ENCODE data around the gene RTN4R. TPM values are rescaled to one million over a fixed set of nuclear protein-coding genes. Genes with fewer than 3 reads are reported as not detected.

Gene RTN4R
- total and polyA plus RNA-seq, 7 donors: 0.36 to 4.3 (median 0.83) TPM; not detected in 2

- whole genome bisulfite sequencing, 2 donors: 71 to 77% methylated on average over 24 of the region's 24 CpGs
These were observed 38.0 kb downstream of the RTN4R start for GRCh38 chr22:20229916-20230775.

GRCh38 chr22:20228939-20229272, 39.2 kb downstream of the RTN4R start:
- no peaks in the 10 kb centered on the region for H3K9me3 ChIP-seq
- TF ChIP-seq EP300 (IDR thresholded peaks at IDR 0.05) (no peak), POLR2AphosphoS5 (IDR thresholded peaks at IDR 0.05) (no peak), POLR2A (IDR thresholded peaks at IDR 0.05) (no peak)
- TF ChIP-seq, protein P1, sequence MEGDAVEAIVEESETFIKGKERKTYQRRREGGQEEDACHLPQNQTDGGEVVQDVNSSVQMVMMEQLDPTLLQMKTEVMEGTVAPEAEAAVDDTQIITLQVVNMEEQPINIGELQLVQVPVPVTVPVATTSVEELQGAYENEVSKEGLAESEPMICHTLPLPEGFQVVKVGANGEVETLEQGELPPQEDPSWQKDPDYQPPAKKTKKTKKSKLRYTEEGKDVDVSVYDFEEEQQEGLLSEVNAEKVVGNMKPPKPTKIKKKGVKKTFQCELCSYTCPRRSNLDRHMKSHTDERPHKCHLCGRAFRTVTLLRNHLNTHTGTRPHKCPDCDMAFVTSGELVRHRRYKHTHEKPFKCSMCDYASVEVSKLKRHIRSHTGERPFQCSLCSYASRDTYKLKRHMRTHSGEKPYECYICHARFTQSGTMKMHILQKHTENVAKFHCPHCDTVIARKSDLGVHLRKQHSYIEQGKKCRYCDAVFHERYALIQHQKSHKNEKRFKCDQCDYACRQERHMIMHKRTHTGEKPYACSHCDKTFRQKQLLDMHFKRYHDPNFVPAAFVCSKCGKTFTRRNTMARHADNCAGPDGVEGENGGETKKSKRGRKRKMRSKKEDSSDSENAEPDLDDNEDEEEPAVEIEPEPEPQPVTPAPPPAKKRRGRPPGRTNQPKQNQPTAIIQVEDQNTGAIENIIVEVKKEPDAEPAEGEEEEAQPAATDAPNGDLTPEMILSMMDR (IDR thresholded peaks at IDR 0.05): no peak
- no peak for DNase-seq
- no peak overlapping the region for H3K4me3 ChIP-seq
- intact Hi-C loops (cut with DNase I): no loop called here
- H3K36me3 ChIP-seq: no peaks in the 10 kb centered on the region
- no peak overlapping the region for H3K27ac ChIP-seq
- 89% methylated on average over 5 of the region's 5 CpGs for WGBS, 2 donors
- no peaks in the 10 kb centered on the region for H3K27me3 ChIP-seq
- no peaks in the 10 kb centered on the region for H3K4me1 ChIP-seq

More at GRCh38 chr22:20229916-20230775, 38.0 kb downstream of the RTN4R start:
- intact Hi-C loops (cut with DNase I): no loop called here
- no peak for DNase-seq
- H3K9me3 ChIP-seq: no peaks in the 10 kb centered on the region
- TF ChIP-seq POLR2A (IDR thresholded peaks at IDR 0.05): no peak
- TF ChIP-seq, protein P1 (IDR thresholded peaks at IDR 0.05): no peak
- no peak for TF ChIP-seq POLR2AphosphoS5 (IDR thresholded peaks at IDR 0.05)
- TF ChIP-seq EP300 (IDR thresholded peaks at IDR 0.05): no peak
- no peaks in the 10 kb centered on the region for H3K36me3 ChIP-seq
- no peak overlapping the region for H3K27ac ChIP-seq
- H3K27me3 ChIP-seq: no peaks in the 10 kb centered on the region
- no peak overlapping the region for H3K4me3 ChIP-seq
- no peaks in the 10 kb centered on the region for H3K4me1 ChIP-seq

DNA sequence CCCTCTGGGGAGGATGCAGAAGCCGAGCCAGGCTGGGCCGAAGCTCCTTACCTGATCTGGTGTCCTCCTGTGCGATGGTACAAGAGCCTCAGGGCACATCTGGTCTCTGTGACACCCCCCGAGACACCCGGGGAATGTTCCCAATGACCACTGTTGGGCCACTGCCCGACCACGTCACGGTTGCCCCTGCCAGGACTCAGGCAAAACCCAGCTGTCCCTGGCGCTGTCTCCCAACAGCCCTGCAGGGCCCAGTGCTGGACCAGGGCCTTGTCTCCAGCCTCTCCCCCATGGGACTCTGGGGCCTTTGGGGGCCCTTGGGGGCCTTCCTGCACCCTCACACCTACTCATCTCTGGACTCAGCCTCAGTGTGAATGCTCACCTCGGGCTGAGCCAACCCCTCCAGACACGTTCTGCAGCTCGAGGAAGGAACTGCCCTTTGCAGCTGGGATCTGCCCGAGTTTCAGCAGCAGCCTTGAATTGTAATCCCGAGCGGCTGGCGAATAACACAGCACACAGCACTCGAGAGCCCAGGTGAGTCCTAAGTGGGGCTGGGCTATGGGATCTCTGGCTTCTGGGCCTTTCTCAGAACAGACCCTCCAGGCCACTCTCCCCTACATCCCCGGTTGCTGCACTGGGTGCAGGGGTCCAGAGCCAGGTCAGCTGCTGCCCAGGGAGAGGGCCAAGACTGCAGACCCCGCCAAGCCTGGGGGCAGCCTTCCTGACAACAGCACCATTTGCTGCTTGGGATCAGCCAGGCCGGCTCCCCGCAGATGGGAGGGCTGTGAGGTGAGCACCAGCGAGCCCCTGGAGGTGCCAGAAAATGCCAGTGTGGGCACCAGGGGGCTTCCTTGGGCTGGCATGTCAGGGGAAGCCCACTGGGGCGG, 39.8 kb downstream of the RTN4R start:
- Histone ChIP-seq H3K27me3 (no peaks in the 10 kb centered on the region), H3K27ac (no peak overlapping the region), H3K4me3 (no peak overlapping the region), H3K9me3 (no peaks in the 10 kb centered on the region), H3K36me3 (no peaks in the 10 kb centered on the region), H3K4me1 (no peaks in the 10 kb centered on the region)
- intact Hi-C loops (cut with DNase I): no loop called here
- TF ChIP-seq POLR2A (IDR thresholded peaks at IDR 0.05) (no peak), POLR2AphosphoS5 (IDR thresholded peaks at IDR 0.05) (no peak), EP300 (IDR thresholded peaks at IDR 0.05) (no peak)
- TF ChIP-seq, protein P1 (IDR thresholded peaks at IDR 0.05): no peak
- DNase-seq: no peak
- WGBS, 2 donors: 79 to 83% methylated on average over 23 of the region's 23 CpGs

DNA sequence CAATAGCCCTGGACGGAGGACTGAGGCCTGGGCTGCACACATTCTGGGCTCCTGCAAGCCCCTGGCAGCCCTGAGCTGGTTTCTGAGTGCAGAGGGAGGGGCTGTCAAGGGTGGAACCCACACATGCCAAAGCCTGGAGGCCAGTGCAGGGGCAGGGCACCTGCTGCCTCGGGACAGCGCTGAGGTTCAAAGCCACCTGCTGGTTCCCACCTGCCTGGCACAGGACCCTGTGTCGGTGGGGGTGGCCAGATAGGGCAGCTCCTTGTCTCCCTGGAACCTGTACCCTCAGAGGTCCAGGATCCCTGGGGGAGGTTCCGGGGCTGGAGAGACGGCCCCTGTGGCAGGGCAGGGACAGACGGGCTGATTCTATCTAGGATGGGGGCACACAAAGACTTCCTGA, 40.8 kb downstream of the RTN4R start:
- H3K27me3 ChIP-seq: no peaks in the 10 kb centered on the region
- no peak overlapping the region for H3K27ac ChIP-seq
- H3K9me3 ChIP-seq: no peaks in the 10 kb centered on the region
- H3K4me3 ChIP-seq: no peak overlapping the region
- TF ChIP-seq POLR2AphosphoS5 (IDR thresholded peaks at IDR 0.05) (no peak), EP300 (IDR thresholded peaks at IDR 0.05) (no peak), POLR2A (IDR thresholded peaks at IDR 0.05) (no peak)
- TF ChIP-seq, protein P1 (IDR thresholded peaks at IDR 0.05): no peak
- no peaks in the 10 kb centered on the region for H3K36me3 ChIP-seq
- H3K4me1 ChIP-seq: peaks cover 0 to 4% (median 1%) of the 10 kb centered on the region in 4 donors
- 44 to 75% methylated on average over 7 of the region's 7 CpGs for WGBS, 2 donors
- no peak for DNase-seq
- intact Hi-C loops (cut with DNase I): no loop called here
